ENCODE data around the gene KLHL18. TPM values are rescaled to one million over a fixed set of nuclear protein-coding genes. Genes with fewer than 3 reads are reported as not detected.

The KLHL18 gene
- total RNA-seq, 4 donors from 2014 or later, result 10.3 to 11.9 (median 10.4) TPM

DNA sequence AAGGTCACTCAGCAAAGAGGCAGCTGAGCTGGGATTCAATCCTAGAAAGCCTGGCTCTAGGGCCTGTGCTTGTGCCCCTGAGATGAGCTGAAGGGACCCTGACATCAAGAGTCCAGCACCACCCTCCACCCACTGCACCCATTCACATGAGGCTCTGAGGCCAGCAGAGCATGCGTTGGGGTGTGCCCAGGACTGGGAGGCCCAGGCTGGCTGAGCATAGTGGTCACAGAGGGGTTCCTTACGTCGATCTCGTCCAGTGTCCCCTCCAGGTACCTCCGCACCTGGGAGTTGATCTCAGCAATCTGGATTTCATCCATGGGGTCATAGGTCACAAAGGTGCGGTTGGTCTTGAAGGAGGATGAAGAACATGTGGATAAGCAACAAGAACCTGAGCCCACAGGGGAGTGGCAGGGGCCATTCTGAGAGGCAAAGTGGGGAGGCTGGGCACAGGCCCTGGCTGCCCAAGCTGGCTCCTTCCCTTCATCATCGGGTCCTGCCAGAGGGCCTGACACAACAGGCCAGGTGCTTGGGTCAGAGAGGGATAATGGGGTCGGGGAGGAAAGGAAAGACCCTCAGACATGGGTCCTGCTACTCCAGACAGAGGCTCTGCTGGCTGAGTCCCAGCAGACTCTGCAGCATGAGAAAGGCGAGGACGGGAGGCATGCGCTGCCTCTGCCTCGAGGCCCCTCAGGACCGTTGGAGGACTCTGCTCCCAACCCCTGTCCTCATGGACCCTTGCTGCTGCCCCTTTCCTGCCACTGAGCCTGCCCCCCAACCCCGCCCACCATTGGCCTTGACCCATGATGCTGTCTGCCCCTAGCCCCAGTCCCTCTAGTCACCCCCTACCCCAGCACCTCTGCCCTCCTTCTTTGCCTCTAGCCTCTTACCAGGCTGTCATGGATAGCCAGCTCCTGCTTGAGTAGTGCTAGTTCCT is 35.3 kb upstream of the KLHL18 start:
- TF ChIP-seq, protein P1, sequence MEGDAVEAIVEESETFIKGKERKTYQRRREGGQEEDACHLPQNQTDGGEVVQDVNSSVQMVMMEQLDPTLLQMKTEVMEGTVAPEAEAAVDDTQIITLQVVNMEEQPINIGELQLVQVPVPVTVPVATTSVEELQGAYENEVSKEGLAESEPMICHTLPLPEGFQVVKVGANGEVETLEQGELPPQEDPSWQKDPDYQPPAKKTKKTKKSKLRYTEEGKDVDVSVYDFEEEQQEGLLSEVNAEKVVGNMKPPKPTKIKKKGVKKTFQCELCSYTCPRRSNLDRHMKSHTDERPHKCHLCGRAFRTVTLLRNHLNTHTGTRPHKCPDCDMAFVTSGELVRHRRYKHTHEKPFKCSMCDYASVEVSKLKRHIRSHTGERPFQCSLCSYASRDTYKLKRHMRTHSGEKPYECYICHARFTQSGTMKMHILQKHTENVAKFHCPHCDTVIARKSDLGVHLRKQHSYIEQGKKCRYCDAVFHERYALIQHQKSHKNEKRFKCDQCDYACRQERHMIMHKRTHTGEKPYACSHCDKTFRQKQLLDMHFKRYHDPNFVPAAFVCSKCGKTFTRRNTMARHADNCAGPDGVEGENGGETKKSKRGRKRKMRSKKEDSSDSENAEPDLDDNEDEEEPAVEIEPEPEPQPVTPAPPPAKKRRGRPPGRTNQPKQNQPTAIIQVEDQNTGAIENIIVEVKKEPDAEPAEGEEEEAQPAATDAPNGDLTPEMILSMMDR (IDR thresholded peaks at IDR 0.05; ENCODE audit: low read depth), result no peak

DNA sequence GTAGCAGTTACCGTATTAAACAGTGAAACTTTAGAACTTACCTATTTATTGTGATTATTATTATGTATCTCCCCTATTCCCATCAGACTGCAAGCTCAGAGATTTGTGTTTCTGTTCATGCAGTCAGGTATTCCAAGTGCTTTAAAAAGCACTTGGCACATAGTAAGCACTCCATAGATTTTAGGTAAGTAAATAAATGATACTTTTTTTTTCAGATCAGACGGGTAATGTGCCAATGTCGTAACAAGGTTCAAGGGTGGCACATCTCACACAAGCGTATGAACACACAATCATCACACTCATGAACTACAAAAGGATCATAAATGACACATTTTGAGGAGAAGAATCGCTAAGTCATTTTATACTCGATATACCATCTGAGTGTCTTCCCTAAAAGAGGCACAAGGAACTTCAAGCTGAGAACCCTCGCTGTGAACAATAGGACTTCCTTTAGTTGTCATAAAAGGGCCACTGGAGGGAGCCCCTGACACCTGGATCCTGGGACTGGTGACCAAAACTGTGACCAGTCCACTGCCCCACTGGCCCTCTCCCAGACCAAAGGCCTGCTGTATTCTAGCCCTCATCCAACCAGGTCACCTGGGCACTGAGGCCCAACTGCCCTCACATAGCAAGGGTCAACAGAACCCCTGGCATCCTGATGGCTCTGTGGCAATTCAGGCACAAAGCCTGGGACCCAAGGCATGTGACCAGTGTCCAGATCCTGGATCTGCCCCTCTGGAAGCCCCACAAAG is 32.3 kb upstream of the KLHL18 start:
- TF ChIP-seq, protein P1 (IDR thresholded peaks at IDR 0.05; ENCODE audit: low read depth), result no peak

DNA sequence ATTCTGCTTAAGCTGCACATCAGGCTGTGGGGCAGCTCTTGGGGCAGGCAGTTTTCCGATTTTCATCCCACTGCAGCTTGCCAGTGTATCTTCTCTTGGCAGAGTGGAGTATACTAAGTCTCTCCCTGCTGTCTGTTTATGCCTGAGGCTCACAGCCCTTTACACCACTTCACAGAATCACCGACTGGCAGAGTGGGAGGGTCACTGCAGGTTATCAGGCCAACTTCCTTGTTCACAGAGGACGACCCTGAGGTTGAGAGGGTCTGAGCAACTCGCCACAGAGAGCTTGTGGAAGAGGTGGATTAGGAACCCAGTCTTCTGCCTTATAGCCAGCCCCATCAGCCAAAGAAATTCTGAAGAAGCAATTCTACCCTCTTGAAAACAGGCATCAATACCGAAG is 31.1 kb upstream of the KLHL18 start:
- TF ChIP-seq, protein P1 (IDR thresholded peaks at IDR 0.05; ENCODE audit: low read depth), result no peak

DNA sequence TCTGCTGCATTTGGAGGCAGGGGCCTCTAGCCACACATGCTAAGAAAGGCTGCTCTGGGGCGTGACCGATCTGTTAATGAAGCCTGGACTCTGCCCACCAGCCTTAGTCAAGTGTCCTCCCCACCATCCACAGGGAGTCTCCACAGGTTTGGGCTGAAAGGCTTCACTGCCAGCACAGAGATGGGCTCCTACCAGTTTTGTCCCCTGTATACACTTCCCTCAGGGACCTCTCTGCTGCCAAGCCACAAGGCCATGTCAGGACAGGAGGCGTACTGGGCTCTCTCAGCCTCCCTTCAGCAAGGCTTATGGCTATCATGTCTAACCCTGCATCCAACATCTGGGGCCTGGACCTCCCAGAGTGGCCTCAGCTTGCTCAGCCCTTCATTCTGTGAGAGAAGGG is 23.6 kb upstream of the KLHL18 start:
- TF ChIP-seq, protein P1 (IDR thresholded peaks at IDR 0.05; ENCODE audit: low read depth), result no peak

DNA sequence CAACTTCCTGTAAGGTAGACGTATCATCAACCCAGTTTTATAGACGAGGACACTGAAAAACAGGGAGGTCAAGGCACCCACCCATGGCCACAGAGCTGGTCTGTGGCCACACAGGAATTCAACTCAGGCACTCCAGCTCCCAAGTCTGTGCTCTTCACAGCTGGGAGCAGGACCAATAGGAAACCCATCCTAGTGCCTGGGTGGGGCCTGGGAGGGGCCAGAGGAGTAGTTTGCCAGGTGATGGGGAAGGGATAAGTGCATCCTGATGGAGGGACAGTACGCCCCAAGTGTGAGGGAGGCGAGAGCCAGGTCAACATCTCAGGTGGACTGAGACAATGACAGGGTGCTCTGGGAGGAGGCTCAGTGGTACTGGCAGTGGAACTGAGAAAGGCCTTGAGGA is 22.1 kb upstream of the KLHL18 start:
- TF ChIP-seq, protein P1 (IDR thresholded peaks at IDR 0.05; ENCODE audit: low read depth), result no peak

DNA sequence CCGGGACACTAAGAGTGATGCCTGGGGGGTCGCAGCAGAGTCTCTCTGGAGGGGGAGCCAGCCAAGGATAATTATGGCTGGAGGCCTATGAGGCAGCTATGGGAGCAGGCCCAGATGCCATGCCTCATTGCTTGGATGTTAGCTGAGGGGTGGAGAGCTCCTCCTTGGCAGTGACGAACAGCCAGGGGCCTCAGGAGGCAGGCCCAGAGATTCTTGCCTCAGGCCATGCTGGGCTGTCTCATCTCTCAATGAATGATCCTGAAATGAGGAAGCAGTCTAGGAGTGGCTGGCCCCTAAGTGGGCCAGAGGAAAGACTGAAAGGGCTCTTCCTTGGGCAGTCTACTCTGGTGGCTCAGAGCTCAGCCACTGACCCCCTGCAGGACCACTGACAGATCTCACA is 21.4 kb upstream of the KLHL18 start:
- TF ChIP-seq, protein P1 (IDR thresholded peaks at IDR 0.05; ENCODE audit: low read depth), result no peak

DNA sequence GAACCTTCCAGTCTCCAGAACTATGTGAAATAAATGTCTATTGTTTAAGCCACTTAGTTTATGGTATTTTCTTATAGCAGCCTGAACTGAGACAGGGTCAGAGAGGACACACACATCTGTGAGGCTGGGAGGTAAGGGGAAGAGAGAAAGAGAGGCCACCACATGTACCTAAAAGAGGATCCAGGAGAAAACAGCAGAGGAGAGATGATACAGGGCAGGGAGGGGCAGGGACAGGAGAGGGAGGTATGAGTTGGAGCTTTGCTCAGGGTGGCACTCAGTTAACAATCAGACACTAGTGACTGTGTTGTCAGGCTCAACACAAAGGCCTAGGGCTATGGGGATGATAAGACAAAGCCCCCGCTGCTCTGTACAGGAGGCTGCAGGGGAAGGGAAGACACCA is 17.7 kb upstream of the KLHL18 start:
- TF ChIP-seq, protein P1 (IDR thresholded peaks at IDR 0.05; ENCODE audit: low read depth), result no peak
